HCT116 (cell line): ENCODE measurements around the gene GRIP1.

ENCODE experiments used
- CTCF ChIP-seq, 3 experiments: fragments of 200-600 bp in 1 of 3; sonication (generic) in 1 of 3; IDR thresholded peaks in 2 of 3; conservative IDR thresholded peaks in 1 of 3; 2 replicates each; pipeline ENCODE4 v1.5.1; 2012 to 2017; ENCODE audit warnings: low read depth in 2 of 3, low read length in 2 of 3, antibody characterized with exemption in 1 of 3, borderline replicate concordance in 1 of 3, control low read depth in 1 of 3, mild to moderate bottlenecking in 1 of 3, mixed read lengths in 1 of 3, mixed run types in 1 of 3, moderate library complexity in 1 of 3; ENCODE audit not compliant: insufficient read depth in 1 of 3
- MAX ChIP-seq: IDR thresholded peaks from 2 replicates; pipeline ENCODE4 v1.6.1; 2012
- POLR2A ChIP-seq: IDR thresholded peaks from 2 replicates; pipeline ENCODE4 v1.7.0; 2011; ENCODE audit warnings: borderline replicate concordance; ENCODE audit not compliant: insufficient read depth, insufficient read length; ENCODE audit errors: extremely low read depth
- RAD21 ChIP-seq: IDR thresholded peaks from 2 replicates; pipeline ENCODE4 v1.6.1; 2012; ENCODE audit warnings: low read depth, mild to moderate bottlenecking
- SIN3A ChIP-seq: IDR thresholded peaks from 2 replicates; pipeline ENCODE4 v1.6.1; 2012; ENCODE audit warnings: low read depth
- SRF ChIP-seq: IDR thresholded peaks from 2 replicates; pipeline ENCODE4 v1.6.1; 2012; ENCODE audit warnings: low read depth
- YY1 ChIP-seq: IDR thresholded peaks from 2 replicates; pipeline ENCODE4 v1.6.1; 2011; ENCODE audit warnings: low read length, low read depth, moderate library complexity, mild to moderate bottlenecking; ENCODE audit not compliant: insufficient replicate concordance; ENCODE audit errors: extremely low read depth
- ZFX ChIP-seq: fragments of 450-650 bp; IDR thresholded peaks from 2 replicates; pipeline ENCODE4 v1.6.1; 2017

DNA sequence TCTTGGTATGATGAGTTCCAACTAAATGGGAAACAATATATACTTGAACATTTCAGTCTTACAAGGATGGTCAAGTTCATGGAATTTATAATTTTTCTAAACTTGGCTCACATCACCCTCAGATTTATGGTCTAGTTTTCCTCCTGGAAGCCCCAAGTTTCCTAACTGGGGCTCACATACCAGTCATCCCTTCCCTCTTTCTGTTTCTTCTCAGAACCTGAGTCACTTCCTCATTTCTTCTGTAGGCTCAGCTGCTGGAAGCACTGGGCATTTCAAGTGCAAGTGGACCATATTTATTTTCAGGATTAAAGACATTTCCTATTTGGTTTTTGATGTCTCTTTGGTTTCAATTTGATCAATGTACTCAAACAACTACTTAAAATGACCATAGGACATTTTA is 55.4 kb downstream of the GRIP1 start:
- no peak for TF ChIP-seq SIN3A
- TF ChIP-seq CTCF (IDR thresholded peaks at IDR 0.05 in 2 of 3, conservative IDR thresholded peaks at IDR 0.05 in 1 of 3; ENCODE audit: borderline replicate concordance in 1 of 3, insufficient read depth in 1 of 3, low read depth in 2 of 3, low read length in 2 of 3), result no peak
- TF ChIP-seq YY1, result no peak
- TF ChIP-seq ZFX, result no peak
- no peak for TF ChIP-seq RAD21
- TF ChIP-seq SRF, result no peak
- TF ChIP-seq MAX, result no peak
- no peak for TF ChIP-seq POLR2A
